DOHH2 (cell line): ENCODE measurements around the gene ELOA.

ENCODE experiments used
- EZH2phosphoT487 ChIP-seq: fragments of 200-600 bp; sonication (generic); IDR thresholded peaks from 2 replicates; pipeline ENCODE4 v1.6.1; 2017; ENCODE audit warnings: borderline replicate concordance, mild to moderate bottlenecking, antibody characterized with exemption, low read length, moderate library complexity, mixed read lengths
- TF ChIP-seq, protein P1 (sequence below): fragments of 200-600 bp; sonication (generic); IDR thresholded peaks from one replicate; pipeline ENCODE4 v1.5.1; 2014; ENCODE audit warnings: antibody characterized with exemption, mild to moderate bottlenecking, low read depth, low read length; ENCODE audit not compliant: poor library complexity, severe bottlenecking

DNA sequence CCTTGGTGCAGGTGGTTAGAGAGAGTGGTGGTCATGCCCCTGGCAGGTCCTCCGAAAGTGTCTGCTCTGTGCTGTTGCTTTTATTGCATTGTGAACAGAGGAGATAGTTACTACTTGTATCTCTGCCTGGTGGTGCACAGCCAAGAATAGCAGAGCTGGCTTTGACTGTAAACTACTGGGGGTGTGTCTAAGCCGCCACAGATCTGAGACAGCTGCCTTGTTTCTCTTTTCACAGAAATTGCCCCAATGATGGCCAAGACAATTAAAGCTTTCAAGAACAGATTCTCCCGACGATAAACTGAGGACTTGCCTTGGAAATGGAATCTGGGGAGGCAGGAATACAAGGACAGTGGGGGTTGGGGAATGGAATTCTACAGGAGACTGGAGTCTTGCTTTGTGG lies 16.0 kb downstream of the ELOA start:
- TF ChIP-seq, protein P1, sequence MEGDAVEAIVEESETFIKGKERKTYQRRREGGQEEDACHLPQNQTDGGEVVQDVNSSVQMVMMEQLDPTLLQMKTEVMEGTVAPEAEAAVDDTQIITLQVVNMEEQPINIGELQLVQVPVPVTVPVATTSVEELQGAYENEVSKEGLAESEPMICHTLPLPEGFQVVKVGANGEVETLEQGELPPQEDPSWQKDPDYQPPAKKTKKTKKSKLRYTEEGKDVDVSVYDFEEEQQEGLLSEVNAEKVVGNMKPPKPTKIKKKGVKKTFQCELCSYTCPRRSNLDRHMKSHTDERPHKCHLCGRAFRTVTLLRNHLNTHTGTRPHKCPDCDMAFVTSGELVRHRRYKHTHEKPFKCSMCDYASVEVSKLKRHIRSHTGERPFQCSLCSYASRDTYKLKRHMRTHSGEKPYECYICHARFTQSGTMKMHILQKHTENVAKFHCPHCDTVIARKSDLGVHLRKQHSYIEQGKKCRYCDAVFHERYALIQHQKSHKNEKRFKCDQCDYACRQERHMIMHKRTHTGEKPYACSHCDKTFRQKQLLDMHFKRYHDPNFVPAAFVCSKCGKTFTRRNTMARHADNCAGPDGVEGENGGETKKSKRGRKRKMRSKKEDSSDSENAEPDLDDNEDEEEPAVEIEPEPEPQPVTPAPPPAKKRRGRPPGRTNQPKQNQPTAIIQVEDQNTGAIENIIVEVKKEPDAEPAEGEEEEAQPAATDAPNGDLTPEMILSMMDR = no peak
- no peak for TF ChIP-seq EZH2phosphoT487
